Measurements from ENCODE around the gene TNNT1. TPM values are rescaled to one million over a fixed set of nuclear protein-coding genes. Genes with fewer than 3 reads are reported as not detected.
"Not testable (repeated sequence)": the region's sequence is repeated elsewhere in the genome, so short reads cannot be mapped to it uniquely, and the experiment has no call there.

Gene TNNT1
- total RNA-seq, 4 donors from 2014 or later, result not detected

- DNase-seq, result no peak
- Histone ChIP-seq H3K27ac (no peak overlapping the region), H3K27me3 (peaks cover 0 to 33% of the 10 kb centered on the region in 2 donors), H3K9me3 (peaks cover 0 to 4% (median 0%) of the 10 kb centered on the region in 4 donors), H3K4me3 (no peak overlapping the region), H3K4me1 (peaks cover 0 to 9% (median 0%) of the 10 kb centered on the region in 4 donors), H3K36me3 (no peaks in the 10 kb centered on the region)
- TF ChIP-seq POLR2A (IDR thresholded peaks at IDR 0.05), result no peak
- TF ChIP-seq, protein P1, sequence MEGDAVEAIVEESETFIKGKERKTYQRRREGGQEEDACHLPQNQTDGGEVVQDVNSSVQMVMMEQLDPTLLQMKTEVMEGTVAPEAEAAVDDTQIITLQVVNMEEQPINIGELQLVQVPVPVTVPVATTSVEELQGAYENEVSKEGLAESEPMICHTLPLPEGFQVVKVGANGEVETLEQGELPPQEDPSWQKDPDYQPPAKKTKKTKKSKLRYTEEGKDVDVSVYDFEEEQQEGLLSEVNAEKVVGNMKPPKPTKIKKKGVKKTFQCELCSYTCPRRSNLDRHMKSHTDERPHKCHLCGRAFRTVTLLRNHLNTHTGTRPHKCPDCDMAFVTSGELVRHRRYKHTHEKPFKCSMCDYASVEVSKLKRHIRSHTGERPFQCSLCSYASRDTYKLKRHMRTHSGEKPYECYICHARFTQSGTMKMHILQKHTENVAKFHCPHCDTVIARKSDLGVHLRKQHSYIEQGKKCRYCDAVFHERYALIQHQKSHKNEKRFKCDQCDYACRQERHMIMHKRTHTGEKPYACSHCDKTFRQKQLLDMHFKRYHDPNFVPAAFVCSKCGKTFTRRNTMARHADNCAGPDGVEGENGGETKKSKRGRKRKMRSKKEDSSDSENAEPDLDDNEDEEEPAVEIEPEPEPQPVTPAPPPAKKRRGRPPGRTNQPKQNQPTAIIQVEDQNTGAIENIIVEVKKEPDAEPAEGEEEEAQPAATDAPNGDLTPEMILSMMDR (IDR thresholded peaks at IDR 0.05), result no peak
Measured at GRCh38 chr19:55172741-55173140, 23.7 kb upstream of the TNNT1 start.

GRCh38 chr19:55172318-55172717 lies 23.3 kb upstream of the TNNT1 start:
- not testable (repeated sequence) for H3K4me3 ChIP-seq, H3K27ac ChIP-seq, DNase-seq, H3K4me1 ChIP-seq, H3K9me3 ChIP-seq, H3K36me3 ChIP-seq
- peaks cover 0 to 36% of the 10 kb centered on the region in 2 donors for H3K27me3 ChIP-seq

- peaks cover 0 to 12% (median 4%) of the 10 kb centered on the region in 4 donors for H3K4me1 ChIP-seq
Measured at GRCh38 chr19:55171440-55171839, 22.4 kb upstream of the TNNT1 start.

DNA sequence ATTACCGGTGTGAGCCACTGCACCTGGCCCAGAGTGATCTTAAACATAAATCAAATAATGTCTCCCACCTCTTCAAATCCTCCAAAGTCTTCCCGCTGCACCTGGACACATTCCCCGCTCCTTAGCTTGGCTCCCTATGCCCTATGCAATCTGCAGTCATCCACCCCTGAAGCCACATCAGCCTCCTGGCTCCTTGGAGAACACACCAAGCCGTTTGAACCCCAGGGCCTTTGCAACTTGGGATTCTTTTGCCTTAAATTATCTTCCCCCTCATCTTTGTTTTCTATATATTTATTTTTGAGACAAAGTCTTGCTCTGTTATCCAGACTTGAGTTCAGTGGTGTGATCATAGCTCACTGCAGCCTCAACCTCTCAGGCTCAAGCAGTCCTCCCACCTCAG lies 20.1 kb upstream of the TNNT1 start:
- no peaks in the 10 kb centered on the region for H3K9me3 ChIP-seq

More at GRCh38 chr19:55171440-55171839, 22.4 kb upstream of the TNNT1 start:
- H3K27ac ChIP-seq, result no peak overlapping the region
- DNase-seq, result no peak
- H3K9me3 ChIP-seq, result peaks cover 0 to 4% (median 0%) of the 10 kb centered on the region in 4 donors
- H3K27me3 ChIP-seq, result peaks cover 0 to 37% of the 10 kb centered on the region in 2 donors
- H3K4me3 ChIP-seq, result no peak overlapping the region
- no peaks in the 10 kb centered on the region for H3K36me3 ChIP-seq
- TF ChIP-seq, protein P1 (IDR thresholded peaks at IDR 0.05), result no peak
- TF ChIP-seq POLR2A (IDR thresholded peaks at IDR 0.05), result no peak

DNA sequence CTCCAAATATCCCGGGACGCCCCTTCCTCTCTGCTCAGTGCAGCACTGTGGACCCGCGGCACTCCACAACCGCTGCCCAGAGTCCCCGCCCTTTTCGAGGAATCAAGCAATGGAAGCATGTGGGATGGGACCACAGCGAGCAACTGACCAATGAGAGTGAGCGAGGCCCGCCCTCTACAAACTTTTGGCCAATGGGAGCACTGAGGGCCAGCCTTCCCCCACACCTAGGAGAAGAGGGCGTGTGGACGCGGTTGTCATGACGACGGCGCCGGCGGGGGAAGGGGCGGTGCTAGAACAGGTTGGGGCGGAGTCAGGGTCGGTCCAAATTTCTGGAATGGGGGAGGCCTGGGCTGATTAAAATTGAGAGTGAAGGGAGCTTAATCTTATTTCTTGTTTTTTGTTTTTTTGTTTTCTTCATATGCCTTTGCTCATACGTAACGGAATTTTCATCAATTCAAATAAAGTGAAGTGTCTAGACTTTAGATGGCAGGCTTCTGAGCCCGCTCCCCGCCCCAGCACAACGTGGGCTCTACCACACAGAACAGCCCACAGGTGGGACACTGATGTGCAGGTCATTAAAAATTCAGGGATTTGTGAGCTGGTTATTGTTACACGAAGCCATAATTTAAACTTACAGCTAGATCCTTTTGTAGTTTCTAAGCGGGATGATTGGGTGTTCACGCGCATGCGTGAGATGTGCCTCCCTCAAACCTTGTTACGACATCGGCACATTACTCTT lies 17.7 kb upstream of the TNNT1 start, which contains the start of gene DNAAF3:
TSS of gene DNAAF3 (minus strand) at position 84 of the 739 bp plus-strand sequence. CDS start 200 bp downstream, outside the sequence.
- Histone ChIP-seq H3K4me1 (peaks cover 0 to 15% (median 4%) of the 10 kb centered on the region in 4 donors), H3K27ac (no peak within 1 kb of the TSS), H3K9me3 (no peaks in the 10 kb centered on the region), H3K4me3 (peak within 1 kb of the TSS in 3 of 4 donors; percentile 15 to 52 (median 52)), H3K27me3 (peaks cover 0 to 24% of the 10 kb centered on the region in 2 donors), H3K36me3 (no peaks in the 10 kb centered on the region)
- TF ChIP-seq, protein P1 (IDR thresholded peaks at IDR 0.05), result no peak
- no peak for TF ChIP-seq POLR2A (IDR thresholded peaks at IDR 0.05)
- DNase-seq, result peak; percentile 47 to 94 (median 93)

More for the DNA sequence above, 20.1 kb upstream of the TNNT1 start:
- TF ChIP-seq, protein P1 (IDR thresholded peaks at IDR 0.05), result no peak
- no peak for TF ChIP-seq POLR2A (IDR thresholded peaks at IDR 0.05)
- Histone ChIP-seq H3K4me3 (no peak overlapping the region), H3K27me3 (peaks cover 0 to 30% of the 10 kb centered on the region in 2 donors), H3K36me3 (no peaks in the 10 kb centered on the region), H3K27ac (no peak overlapping the region), H3K4me1 (peaks cover 0 to 17% (median 8%) of the 10 kb centered on the region in 4 donors)
- DNase-seq, result no peak

DNA sequence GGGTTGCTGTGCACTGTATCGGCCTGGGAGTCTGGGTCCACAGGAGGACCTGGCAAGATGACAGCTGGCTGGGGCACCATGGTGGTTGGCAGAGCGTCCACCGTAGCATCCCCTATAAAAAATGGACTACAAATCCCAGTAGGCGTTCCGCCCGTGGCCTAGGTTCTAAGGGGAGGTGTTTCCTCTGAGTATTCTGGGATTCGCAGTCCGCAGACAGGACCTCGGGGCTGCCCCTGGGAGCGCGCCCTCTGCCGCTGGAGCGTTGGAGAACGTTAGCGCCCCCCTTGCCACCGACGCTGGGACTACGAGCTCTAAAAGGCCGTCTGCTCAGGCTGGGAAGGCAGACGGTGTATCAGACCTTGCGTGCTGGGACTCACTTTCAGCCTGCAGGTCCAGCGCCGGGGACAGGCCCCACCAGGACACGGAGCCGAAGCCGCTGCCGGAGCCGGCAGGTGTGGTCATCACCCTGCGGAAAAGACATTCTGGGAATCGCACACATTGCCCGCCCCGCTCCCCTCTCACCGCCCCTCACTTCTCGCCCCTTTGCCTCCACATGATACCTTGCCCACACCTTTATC lies 17.0 kb upstream of the TNNT1 start:
- Histone ChIP-seq H3K4me1 (peaks cover 0 to 15% (median 4%) of the 10 kb centered on the region in 4 donors), H3K27ac (no peak overlapping the region), H3K36me3 (no peaks in the 10 kb centered on the region), H3K9me3 (peaks cover 0 to under 1% (median 0%) of the 10 kb centered on the region in 4 donors), H3K27me3 (peaks cover 0 to 30% of the 10 kb centered on the region in 2 donors), H3K4me3 (peak overlapping the region in 3 of 4 donors; percentile 15 to 52 (median 52))
- peak in 2 of 3 donors; percentile 77 to 78 for DNase-seq
- TF ChIP-seq, protein P1 (IDR thresholded peaks at IDR 0.05), result peak in 3 of 6 experiments; percentile 5 to 43 (median 25)
- no peak for TF ChIP-seq POLR2A (IDR thresholded peaks at IDR 0.05)

All from Peyer's patch (tissue), 4 donors.